Astrocyte of the spinal cord (primary cell): ENCODE data around the gene POMT1.
A peak's percentile ranks its signal among the peaks of the same experiment; 100 is the strongest.

ENCODE experiments used
- DNase-seq: peaks from one replicate; pipeline ENCODE4 v3.0.0; 2011; ENCODE audit warnings: low read depth, low spot score
- H3K4me3 ChIP-seq: 2 replicates; pipeline ENCODE4 v1.5.1; 2011; ENCODE audit warnings: low read depth, mild to moderate bottlenecking, low read length, moderate library complexity
- in situ Hi-C: cut with HindIII; loops from 2 replicates; pipeline ENCODE4 v1.10.0; 2017; ENCODE audit warnings: low sequenced_read_pairs
- TF ChIP-seq, protein P1 (sequence below): IDR thresholded peaks from 2 replicates; pipeline ENCODE4 v1.5.1; 2012; ENCODE audit warnings: low read depth, mild to moderate bottlenecking, low read length, inconsistent platforms

POMT1 gene

DNA sequence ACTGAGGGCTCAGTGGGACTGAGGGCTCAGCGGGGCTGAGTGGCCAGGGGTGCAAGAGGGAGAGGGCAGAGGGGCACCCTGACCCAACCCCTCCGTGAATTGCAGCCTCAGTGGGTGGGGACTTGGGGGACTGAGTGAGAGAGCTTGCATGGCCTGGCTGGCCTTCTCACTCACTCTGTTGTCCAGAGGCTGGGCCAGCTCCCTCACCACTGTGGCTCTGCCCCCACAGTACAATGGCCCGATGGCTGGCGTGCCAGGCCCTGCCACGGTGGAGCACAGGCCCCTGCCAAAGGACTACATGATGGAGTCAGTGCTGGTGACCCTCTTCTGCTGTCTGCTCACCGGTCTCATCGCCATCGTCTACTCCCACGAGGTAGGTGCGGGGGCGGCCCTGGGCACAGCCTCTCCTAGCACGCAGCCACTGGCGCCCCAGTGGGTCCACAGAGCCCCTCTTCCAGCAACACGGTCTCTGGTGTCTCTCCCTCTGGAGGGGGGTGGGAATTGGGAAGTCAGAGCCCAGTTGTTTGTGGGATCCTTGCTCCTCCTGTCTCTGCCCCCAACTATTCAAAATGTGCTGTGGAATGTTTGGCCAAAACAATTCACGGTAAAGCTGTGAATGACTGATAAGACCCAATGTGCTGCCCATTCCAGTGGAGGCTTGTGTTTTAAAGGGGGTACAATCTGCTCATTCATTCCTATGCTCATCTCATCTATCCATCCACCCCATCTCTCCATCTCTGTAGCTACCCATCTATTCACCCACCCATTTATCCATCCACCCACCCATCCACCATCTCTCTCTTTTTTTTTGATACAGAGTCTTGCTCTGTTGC lies 53.3 kb downstream of the POMT1 start:
- in situ Hi-C loops: no loop called here
- TF ChIP-seq, protein P1, sequence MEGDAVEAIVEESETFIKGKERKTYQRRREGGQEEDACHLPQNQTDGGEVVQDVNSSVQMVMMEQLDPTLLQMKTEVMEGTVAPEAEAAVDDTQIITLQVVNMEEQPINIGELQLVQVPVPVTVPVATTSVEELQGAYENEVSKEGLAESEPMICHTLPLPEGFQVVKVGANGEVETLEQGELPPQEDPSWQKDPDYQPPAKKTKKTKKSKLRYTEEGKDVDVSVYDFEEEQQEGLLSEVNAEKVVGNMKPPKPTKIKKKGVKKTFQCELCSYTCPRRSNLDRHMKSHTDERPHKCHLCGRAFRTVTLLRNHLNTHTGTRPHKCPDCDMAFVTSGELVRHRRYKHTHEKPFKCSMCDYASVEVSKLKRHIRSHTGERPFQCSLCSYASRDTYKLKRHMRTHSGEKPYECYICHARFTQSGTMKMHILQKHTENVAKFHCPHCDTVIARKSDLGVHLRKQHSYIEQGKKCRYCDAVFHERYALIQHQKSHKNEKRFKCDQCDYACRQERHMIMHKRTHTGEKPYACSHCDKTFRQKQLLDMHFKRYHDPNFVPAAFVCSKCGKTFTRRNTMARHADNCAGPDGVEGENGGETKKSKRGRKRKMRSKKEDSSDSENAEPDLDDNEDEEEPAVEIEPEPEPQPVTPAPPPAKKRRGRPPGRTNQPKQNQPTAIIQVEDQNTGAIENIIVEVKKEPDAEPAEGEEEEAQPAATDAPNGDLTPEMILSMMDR: no peak
- H3K4me3 ChIP-seq: no peak overlapping the region
- DNase-seq: no peak

DNA sequence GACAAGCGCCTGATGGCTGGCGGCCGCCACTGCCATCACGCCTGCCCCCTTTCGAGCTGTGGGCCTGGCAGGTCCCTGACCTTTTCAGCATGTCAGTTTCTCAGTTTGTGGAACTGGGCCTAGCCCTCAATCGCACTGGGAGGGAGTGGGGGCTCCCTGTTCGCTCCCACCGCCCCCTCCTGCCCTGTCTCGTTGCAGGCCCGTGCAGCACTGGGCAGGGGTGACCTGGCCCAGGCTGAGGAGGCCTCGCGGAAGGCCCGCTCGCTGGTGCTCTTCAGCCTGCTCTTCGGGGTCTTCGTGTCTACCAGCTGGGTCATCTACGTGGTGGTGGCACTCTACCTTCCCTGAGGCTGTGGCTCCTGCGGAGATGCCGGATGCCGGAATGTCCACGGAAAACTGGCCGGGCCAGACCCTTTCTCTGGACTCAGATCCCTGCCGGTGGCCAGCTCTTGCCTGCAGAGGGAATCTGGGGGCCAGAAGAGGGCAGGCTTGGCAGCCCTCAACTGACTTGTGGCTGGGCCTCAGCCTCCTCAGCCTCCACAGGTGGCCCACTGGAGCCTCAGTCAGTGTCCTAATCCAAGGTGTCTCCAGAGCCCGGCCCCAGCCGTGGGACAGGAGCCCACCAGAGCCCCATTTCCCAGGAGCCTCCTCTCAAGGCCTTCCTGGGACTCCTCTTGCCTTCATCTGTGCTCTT lies 55.3 kb downstream of the POMT1 start:
- in situ Hi-C loops: no loop called here
- DNase-seq: no peak
- no peak overlapping the region for H3K4me3 ChIP-seq
- TF ChIP-seq, protein P1: no peak

DNA sequence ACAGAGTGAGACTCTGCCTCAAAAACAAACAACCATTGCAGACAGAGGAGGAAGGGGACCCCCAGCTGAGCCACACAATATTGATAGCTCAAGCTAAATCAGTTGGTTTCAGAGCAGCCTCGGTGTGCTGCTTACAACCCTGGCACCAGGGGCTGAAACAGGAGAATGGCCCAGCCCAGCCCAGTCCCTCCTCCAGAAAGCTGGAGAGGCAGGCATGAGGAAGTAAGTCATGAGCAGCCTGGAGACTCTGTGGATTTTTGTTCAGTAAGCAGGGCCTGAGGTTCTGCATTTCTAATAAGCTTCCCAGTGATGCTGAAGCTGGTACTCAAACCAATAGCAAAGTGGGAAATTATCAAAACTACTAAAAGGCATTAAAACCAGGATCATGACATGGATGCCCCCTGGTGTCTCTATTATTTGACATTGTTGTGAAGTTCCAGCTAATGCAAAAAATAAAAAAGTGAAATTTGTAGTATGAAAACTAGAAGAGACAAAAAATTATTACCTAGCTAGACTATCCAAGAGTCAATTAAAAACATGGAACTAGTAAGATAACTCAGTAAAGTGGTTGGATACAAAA lies 56.8 kb downstream of the POMT1 start:
- DNase-seq: no peak
- in situ Hi-C loops: no loop called here
- TF ChIP-seq, protein P1: no peak
- H3K4me3 ChIP-seq: no peak overlapping the region

DNA sequence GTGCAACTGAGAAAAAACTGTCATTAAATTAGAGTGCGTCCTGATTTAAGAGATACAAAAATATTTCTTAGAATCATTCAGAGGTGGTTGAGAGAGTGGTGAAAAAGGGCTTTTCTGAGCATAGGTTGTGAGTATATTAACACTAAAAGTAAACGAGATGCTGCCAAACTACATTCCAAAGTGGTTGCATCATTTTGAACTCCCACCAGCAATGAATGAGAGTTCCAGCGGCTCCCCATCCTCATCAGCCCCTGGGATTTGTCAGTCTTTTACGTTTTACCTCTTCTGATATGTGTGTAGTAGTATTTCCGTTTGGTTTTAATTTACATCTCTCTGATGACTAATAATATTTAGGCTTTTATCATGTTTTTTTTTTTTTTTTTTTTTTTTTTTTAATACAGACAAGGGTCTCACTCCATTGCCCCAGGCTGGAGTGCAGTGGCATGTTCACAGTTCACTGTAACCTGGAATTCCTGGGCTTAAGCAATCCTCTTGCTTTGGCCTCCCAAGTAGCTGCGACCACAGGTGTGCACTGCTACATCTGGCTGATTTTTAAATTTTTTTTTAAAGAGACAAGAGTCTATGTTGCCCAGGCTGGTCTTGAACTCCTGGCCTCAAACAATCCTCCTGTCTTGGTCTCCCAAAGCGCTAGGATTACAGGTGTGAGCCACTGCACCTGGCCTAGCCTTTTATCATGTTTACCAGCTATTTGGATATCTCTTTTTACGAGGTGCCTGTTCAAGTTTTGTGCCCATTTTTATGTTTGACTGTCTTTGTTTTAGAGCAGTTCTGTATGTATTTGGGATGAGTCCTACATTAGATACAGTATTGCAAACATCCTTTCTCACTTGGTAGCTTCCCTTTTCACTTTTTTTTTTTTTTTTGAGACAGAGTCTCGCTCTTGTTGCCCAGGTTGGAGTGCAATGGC lies 59.6 kb downstream of the POMT1 start:
- in situ Hi-C loops: no loop called here
- DNase-seq: peak; percentile 12
- H3K4me3 ChIP-seq: no peak overlapping the region
- TF ChIP-seq, protein P1: no peak

DNA sequence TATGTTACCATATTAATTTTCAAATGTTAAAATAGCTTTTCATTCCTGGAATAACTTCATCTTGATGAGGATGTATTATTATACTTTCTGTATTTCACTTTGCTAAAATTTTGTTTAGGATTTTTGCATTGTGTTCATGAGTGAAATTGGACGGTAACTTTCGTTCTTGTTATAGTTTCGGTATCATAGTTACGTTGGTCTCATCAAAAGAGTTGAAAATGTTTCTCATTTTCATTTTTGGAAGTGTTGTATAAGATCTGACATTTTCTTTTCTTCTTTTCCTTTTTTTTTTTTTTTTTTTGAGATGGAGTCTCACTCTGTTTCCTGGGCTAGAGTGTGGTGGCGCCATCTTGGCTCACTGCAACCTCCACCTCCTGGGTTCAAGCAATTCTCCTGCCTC lies 62.7 kb downstream of the POMT1 start:
- DNase-seq: no peak
- H3K4me3 ChIP-seq: no peak overlapping the region
- TF ChIP-seq, protein P1: no peak
- in situ Hi-C loops: no loop called here

DNA sequence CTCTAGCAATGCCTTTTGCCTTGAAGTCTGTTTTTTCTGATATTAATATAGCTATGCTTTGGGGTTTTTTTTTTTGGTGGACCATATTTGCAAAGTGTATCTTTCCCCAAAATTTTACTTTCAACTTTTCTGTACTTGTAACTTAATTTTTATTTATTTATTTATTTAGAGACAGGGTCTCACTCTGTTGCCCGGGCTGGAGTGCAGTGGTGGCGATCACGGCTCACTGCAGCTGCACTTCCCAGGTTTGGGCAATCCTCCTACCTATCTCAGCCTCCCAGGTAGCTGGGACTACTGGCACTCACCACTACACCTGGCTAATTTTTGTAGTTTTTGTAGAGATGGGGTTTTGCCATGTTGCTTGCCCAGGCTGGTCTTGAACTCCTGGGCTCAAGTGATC lies 63.4 kb downstream of the POMT1 start:
- DNase-seq: no peak
- no peak overlapping the region for H3K4me3 ChIP-seq
- TF ChIP-seq, protein P1: no peak
- in situ Hi-C loops: no loop called here
